A673 (cell line): ENCODE data around the gene TSHZ2. TPM values are rescaled to one million over a fixed set of nuclear protein-coding genes. Genes with fewer than 3 reads are reported as not detected.
A peak's percentile ranks its signal among the peaks of the same experiment; 100 is the strongest.

ENCODE experiments used
- BruUV-seq: library from RNA; stranded (reverse); fragments of 400-500 nt; replicated peaks from 2 replicates; lab custom pipeline; 2021; lab: Mats Ljungman, UMichigan
- CTCF ChIA-PET: fragments of 300-600 bp; sonication (Branson Sonifier 250); formaldehyde crosslinking; loops from one replicate; lab custom pipeline; 2022; ENCODE audit warnings: antibody characterized with exemption; lab: Charles Lee
- POLR2A ChIA-PET: fragments of 300-600 bp; sonication (Branson Sonifier 250); formaldehyde crosslinking; loops from one replicate; lab custom pipeline; 2022; ENCODE audit warnings: antibody characterized with exemption; ENCODE audit not compliant: low non-redundant PET; lab: Charles Lee
- DNase-seq: peaks from one replicate; pipeline ENCODE4 v3.0.0-alpha.2; 2015; ENCODE audit warnings: low spot score
- H3K27ac ChIP-seq: fragments of 200-600 bp; sonication (generic); 2 replicates; pipeline ENCODE4 v1.5.1; 2016; ENCODE audit warnings: mixed run types, low read depth, mild to moderate bottlenecking, mixed read lengths, antibody characterized with exemption, low read length; ENCODE audit not compliant: poor library complexity, severe bottlenecking
- H3K27me3 ChIP-seq: fragments of 200-600 bp; sonication (generic); replicated peaks from 2 replicates; pipeline ENCODE4 v1.6.1; 2017; ENCODE audit warnings: mixed run types, low read depth, mild to moderate bottlenecking, mixed read lengths, antibody characterized with exemption, low read length; ENCODE audit not compliant: insufficient read depth, poor library complexity
- H3K36me3 ChIP-seq: fragments of 200-600 bp; sonication (generic); 2 replicates; pipeline ENCODE4 v1.6.1; 2016; ENCODE audit warnings: mixed run types, mild to moderate bottlenecking, mixed read lengths, antibody characterized with exemption, low read length; ENCODE audit not compliant: insufficient read depth, poor library complexity, severe bottlenecking
- H3K4me1 ChIP-seq: fragments of 200-600 bp; sonication (generic); 2 replicates; pipeline ENCODE4 v1.6.1; 2017; ENCODE audit warnings: mixed run types, mild to moderate bottlenecking, mixed read lengths, antibody characterized with exemption, low read length; ENCODE audit not compliant: insufficient read depth, poor library complexity, severe bottlenecking
- H3K4me3 ChIP-seq: fragments of 200-600 bp; sonication (generic); 2 replicates; pipeline ENCODE4 v1.5.1; 2016; ENCODE audit warnings: low read depth, mixed run types, mild to moderate bottlenecking, mixed read lengths, low read length; ENCODE audit not compliant: poor library complexity, severe bottlenecking
- H3K9me3 ChIP-seq: fragments of 200-600 bp; sonication (generic); 2 replicates; pipeline ENCODE4 v1.6.1; 2016; ENCODE audit warnings: mixed run types, low read depth, mild to moderate bottlenecking, mixed read lengths, antibody characterized with exemption, low read length; ENCODE audit not compliant: poor library complexity, severe bottlenecking
- CTCF ChIP-seq: fragments of 300-800, 200-600 bp; sonication (generic); conservative IDR thresholded peaks from 2 replicates; pipeline ENCODE4 v1.5.1; 2017; ENCODE audit warnings: low read depth, mild to moderate bottlenecking, antibody characterized with exemption, low read length, moderate library complexity, mixed read lengths
- EZH2 ChIP-seq: fragments of 200-600 bp; sonication (generic); IDR thresholded peaks from 2 replicates; pipeline ENCODE4 v1.6.1; 2017; ENCODE audit warnings: borderline replicate concordance, low read depth, mild to moderate bottlenecking, mixed read lengths, antibody characterized with exemption, low read length; ENCODE audit not compliant: poor library complexity, severe bottlenecking
- intact Hi-C: fragments of 100-400 bp; cut with micrococcal nuclease; formaldehyde crosslinking; loops from one replicate; pipeline ENCODE4 v1.10.0; 2022; ENCODE audit not compliant: unreplicated experiment
- total RNA-seq: library from RNA; stranded (reverse); gene quantifications from 2 replicates; pipeline ENCODE4 v1.2.3, GENCODE V29; 2021

The TSHZ2 gene
- total RNA-seq, 1 experiment from 2014 or later: 4.1 TPM

GRCh38 chr20:52936351-52937340 lies 35.5 kb upstream of the TSHZ2 start:
- no peak for TF ChIP-seq EZH2
- TF ChIP-seq CTCF: no peak
- no peak for DNase-seq
- H3K4me1 ChIP-seq: peaks cover 12% of the 10 kb centered on the region
- no peak overlapping the region for H3K27ac ChIP-seq
- POLR2A ChIA-PET: no interaction called here
- BruUV-seq: no TSS peak
- H3K9me3 ChIP-seq: no peaks in the 10 kb centered on the region
- intact Hi-C loops: no loop called here
- H3K36me3 ChIP-seq: no peaks in the 10 kb centered on the region
- no peaks in the 10 kb centered on the region for H3K27me3 ChIP-seq
- no peak overlapping the region for H3K4me3 ChIP-seq
- CTCF ChIA-PET: interaction anchor here (0.5 kb wide), 1 partner anchor 741 kb away, joined by 7 read pairs; no protein-coding TSS in a partner anchor

- Histone ChIP-seq H3K36me3 (no peaks in the 10 kb centered on the region), H3K9me3 (no peaks in the 10 kb centered on the region), H3K4me3 (no peak overlapping the region), H3K27me3 (no peaks in the 10 kb centered on the region), H3K27ac (no peak overlapping the region), H3K4me1 (peaks cover 12% of the 10 kb centered on the region)
- CTCF ChIA-PET: no interaction called here
- BruUV-seq: no TSS peak
- DNase-seq: no peak
- POLR2A ChIA-PET: interaction anchor here (0.6 kb wide), 1 partner anchor 613 kb away, joined by 6 read pairs; no protein-coding TSS in a partner anchor
- TF ChIP-seq CTCF (peak; percentile 38), EZH2 (no peak)
- intact Hi-C loops: no loop called here
Observed at GRCh38 chr20:52937591-52938100, 34.5 kb upstream of the TSHZ2 start.

- Histone ChIP-seq H3K4me3 (no peak overlapping the region), H3K27me3 (no peaks in the 10 kb centered on the region), H3K4me1 (peaks cover 12% of the 10 kb centered on the region), H3K9me3 (no peaks in the 10 kb centered on the region), H3K27ac (no peak overlapping the region), H3K36me3 (no peaks in the 10 kb centered on the region)
- no peak for DNase-seq
- BruUV-seq: no TSS peak
- CTCF ChIA-PET: no interaction called here
- TF ChIP-seq CTCF: no peak
- TF ChIP-seq EZH2: no peak
- intact Hi-C loops: no loop called here
- POLR2A ChIA-PET: no interaction called here
Observed at GRCh38 chr20:52939141-52939540, 33.0 kb upstream of the TSHZ2 start.
